ENCODE measurements around the gene NFATC1.

- TF ChIP-seq CTCF (conservative IDR thresholded peaks at IDR 0.05 in 1 of 2, IDR thresholded peaks at IDR 0.05 in 1 of 2; ENCODE audit: low read depth in 1 of 2, low read length in 2 of 2) (no peak), EZH2 (IDR thresholded peaks at IDR 0.05; ENCODE audit: low read length, missing control alignments) (no peak)
These were observed 88.3 kb downstream of the NFATC1 start for GRCh38 chr18:79483971-79484491.
